LoVo (cell line): Measurements from ENCODE around the gene RALGAPA1.
"Not testable (repeated sequence)": the region's sequence is repeated elsewhere in the genome, so short reads cannot be mapped to it uniquely, and the experiment has no call there.

Experiments
- DNase-seq: peaks from one replicate; pipeline ENCODE4 v3.0.0-alpha.2; 2016; ENCODE audit warnings: low spot score

The RALGAPA1 gene

DNA sequence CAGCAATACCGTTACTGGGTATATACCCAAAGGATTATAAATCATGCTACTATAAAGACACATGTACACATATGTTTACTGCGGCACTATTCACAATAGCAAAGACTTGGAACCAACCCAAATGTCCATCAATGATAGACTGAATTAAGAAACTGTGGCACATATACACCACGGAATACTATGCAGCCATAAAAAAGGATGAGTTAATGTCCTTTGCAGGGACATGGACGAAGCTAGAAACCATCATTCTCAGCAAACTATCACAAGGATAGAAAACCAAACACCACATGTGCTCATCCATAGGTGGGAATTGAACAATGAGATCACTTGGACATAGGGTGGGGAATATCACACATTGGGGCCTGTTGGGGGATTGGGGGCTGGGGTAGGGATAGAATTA, 187.1 kb downstream of the RALGAPA1 start:
- DNase-seq = not testable (repeated sequence)

DNA sequence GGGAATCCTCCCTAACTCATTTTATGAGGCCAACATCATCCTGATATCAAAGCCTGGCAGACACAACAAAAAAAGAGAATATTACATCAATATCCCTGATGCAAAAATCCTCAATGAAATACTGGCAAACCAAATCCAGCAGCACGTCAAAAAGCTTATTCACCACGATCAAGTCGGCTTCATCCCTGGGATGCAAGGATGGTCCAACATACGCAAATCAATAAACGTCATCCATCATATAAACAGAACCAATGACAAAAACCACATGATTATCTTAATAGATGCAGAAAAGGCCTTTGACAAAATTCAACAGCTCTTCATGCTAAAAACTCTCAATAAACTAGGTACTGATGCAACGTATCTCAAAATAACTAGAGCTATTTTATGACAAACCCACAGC, 189.1 kb downstream of the RALGAPA1 start:
- not testable (repeated sequence) for DNase-seq

DNA sequence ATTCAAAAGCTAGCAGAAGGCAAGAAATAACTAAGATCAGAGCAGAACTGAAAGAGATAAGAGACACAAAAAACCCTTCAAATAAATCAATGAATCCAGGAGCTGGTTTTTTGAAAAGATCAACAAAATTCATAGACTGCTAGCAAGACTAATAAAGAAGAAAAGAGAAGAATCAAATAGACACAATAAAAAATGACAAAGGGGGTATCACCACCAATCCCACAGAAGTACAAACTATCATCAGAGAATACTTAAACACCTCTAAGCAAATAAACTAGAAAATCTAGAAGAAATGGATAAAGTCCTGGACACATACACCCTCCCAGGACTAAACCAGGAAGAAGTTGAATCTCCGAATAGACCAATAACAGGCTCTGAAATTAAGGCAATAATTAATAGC, 189.6 kb downstream of the RALGAPA1 start:
- not testable (repeated sequence) for DNase-seq

DNA sequence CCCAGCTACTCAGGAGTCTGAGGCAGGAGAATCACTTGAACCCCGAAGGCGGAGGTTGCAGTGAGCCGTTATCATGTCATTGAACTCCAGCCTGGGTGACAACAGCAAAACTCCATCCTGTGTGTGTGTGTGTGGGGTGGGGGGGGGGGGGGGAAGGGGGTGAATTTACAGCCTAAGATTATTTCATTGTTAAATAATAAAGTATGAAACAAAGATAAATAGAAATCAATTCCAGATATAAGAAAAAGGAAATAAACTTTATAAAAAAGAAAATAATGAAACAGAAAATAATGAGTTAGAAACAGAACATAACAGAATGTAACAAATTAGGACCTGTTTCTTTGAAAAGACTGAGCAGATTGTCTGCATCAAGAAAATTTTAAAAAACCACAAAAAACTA, 191.6 kb downstream of the RALGAPA1 start:
- DNase-seq = no peak

DNA sequence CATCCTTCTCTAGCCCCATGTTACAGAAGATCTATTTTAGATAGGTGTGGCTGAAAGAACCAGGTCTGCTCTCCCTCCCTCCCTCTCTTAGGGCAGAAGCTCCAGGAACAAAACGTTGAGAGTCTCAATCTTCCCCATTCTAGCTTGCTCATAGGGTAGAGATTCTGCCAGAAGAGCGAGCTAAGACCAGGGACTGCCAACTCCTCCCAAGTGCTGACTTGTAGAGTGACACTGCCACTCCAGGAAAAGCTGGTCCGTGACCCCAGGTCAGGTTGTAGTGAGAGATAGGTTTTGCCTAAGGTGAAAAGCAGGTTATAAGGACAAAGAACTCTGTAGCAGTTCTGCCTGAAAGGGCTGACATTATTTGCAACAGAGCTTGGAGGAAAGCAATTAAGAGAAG, 201.7 kb downstream of the RALGAPA1 start:
- no peak for DNase-seq

DNA sequence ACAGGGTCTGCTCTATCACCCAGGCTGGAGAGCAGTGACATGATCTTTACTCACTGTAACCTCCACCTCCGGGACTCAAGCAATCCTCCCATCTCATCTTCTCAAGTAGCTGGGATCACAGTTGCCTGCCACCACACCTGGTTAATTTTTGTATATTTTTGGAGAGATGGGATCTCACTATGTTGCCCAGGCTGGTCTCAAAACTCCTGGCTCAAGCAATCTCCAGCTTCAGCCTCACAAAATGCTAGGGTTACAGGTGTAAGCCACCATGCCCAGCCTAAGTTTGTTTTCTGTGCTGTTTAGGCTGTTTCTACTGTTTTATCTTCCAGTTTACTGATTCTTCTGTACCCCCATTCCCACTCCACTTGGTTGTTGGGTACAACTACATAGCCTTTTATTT, 208.8 kb downstream of the RALGAPA1 start:
- DNase-seq = no peak

DNA sequence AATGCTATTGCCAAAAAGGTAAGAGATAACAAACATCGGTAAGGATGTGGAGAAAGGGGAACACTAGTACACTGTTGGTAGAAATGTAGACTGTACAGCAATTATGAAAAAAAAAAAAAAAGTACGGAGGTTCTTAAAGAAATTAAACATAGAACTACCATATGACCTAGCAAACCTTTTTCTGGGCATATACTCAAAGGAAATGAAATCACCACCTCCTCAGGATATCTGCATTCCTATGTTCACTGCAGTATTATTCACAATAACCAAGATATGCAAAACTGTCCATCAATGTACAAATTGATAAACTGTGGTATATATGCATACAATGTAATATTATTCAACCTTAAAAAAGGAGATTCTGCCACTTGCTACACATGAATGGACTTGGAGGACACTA, 214.5 kb downstream of the RALGAPA1 start:
- DNase-seq = no peak

DNA sequence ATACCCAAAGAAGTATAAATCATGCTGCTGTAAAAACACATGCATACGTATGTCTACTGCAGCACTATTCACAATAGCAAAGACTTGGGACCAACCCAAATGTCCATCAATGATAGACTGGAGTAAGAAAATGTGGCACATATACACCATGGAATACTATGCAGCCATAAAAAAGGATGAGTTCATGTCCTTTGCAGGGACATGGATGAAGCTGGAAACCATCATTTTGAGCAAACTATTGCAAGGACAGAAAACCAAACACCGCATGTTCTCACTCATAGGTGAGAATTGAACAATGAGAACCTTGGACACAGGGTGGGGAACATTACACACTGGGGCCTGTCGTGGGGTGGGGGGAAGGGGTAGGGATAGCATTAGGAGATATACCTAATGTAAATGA, 221.7 kb downstream of the RALGAPA1 start:
- DNase-seq = not testable (repeated sequence)

DNA sequence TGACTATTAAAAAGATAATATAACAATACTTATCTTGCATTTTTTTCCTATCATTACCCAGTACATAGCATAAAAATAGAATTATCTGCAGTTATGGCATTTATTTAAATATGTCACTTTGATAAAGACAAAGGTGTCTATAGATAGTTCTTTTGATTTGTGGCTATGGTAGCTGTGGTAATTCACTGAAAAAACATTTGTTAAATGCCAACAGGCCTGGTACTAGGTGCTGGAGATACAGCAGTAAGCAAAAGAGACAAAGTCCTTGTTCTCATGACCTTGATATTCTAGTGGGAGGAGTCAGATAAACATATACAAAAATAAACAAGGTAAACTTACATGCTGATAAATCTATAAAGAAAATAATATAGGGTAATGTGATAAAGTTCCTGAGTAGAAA, 230.5 kb downstream of the RALGAPA1 start:
- DNase-seq = no peak

DNA sequence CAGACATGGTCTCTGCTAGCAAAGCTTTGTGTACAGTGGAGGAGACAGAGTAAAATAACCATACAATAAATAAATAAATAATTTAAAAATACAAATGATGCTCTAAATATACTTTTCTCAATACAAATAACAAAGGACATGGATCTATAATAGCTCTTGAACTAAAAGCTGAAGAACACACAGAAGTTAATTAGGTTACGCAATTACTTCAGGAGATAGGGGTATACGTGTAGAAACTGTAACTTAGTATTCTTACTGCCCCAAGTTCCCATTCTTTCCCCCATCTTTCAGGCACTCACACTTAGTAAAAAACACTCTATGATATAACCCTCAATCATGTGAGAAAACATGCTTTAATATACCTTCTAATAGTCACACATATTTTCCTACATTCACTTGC, 231.0 kb downstream of the RALGAPA1 start:
- DNase-seq = no peak

DNA sequence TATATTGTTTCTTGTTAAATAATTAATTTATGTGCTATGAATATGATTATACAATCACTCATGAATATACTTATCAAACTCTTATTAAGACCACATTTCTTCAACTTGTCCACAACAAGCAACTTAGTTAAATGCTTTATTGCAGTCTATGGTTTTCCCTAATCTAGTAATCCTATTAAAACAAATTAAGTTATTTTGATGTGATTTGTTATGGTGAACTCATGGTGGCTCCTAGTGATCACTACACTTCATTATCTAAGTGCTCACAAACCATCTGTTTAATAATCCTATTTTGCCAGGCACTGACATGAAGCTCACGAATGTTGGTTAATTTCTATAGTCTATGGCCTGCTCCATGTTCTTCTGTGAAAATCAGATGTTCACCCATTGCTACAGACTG, 232.2 kb downstream of the RALGAPA1 start:
- no peak for DNase-seq

DNA sequence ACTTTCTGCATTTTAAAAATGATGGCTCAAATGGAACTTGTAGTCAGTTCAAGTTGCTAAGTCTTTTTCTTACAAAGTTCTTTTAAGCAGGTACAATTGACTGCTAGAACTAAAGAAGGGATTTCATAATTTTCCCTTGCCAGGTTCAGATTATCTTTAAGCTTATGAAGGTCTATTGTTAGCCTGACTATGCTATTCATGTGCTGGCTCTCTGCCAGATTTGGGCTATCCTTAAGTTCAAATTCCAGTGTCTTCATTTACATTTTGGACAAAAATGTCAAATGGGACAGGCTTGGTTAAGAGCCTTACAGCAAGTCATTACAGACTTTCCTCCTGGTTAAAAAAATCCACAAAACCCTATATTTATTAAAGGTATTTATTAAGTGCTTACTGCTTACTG, 232.8 kb downstream of the RALGAPA1 start:
- DNase-seq = no peak

DNA sequence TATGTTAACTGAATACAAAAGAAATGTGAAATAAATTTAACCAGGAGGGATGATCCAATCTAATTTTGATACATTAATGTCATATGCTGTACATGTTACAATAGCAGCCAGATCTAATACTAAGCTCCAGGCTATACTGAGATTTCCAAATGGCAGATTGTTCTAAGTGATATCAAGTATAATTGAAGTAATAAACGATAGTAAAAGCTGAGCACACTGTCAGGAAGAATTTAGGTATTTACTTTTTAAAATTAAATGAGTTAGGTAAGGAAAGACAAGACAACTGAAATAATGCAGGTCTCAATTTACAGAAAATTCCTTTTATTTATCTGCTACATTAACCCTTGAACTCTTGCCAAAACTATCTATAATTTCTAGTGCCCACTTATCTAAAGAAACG, 235.2 kb downstream of the RALGAPA1 start:
- DNase-seq = no peak

DNA sequence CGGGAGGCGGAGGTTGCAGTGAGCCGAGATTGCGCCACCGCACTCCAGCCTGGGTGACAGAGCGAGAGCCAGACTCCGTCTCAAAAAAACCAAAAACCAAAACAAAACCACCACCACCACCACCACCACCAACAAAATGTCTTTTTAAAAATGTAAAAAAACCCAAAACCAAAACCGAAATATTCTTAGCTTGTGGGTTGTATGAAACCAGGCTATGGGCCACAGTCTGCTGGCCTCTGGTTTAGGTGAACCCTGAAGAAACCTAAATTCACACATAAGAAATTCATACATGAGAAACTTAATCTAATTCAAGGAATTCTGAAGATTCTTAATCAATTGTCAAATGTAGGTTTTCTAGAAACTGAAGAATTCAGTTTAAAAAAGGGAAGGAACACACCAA, 237.5 kb downstream of the RALGAPA1 start:
- no peak for DNase-seq

DNA sequence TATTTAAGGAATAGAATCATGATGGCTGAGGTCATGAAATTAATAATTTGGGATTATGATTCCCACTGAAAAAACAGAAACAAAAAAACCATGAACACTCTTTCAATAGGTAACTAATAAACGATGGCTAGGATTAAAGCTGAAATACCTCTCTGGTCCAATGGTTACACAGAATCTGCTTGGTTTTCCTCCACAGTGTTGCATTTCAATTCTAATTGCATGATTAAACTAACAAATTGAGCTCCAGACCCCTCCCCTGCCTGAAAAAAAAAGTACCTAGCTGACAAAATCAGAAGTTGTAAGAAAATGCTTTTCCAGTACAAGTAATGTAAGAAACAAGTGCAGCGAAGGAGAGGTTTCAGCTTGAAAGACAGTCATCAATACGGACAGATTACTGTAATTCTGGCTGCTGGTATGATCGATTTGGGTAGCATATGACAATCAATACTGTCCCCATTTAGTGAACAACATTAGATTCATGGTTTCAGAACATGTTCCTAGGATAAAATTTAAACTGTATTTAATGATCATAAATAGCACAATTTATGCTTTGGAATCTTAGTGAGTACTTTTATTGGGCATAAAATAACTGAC, 243.1 kb downstream of the RALGAPA1 start:
- no peak for DNase-seq

DNA sequence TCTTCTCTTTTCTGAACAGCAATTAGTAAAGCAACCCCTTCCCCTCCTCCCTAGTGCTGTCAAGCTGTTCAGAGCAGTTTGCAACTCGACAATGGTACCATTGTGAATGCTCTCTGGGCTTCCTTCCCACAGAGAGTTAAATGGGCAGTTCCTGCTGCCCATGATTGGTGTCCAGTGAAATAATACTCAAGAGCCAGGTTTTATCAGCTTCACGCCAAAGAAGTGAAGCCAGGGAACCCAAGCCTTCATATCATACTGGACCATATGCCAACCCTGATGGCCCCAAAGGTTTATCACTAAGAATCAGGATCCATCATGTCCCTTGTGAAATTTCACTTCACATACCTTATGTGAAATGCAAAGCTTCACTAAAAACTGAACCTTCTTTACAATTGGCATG, 250.4 kb downstream of the RALGAPA1 start:
- no peak for DNase-seq

DNA sequence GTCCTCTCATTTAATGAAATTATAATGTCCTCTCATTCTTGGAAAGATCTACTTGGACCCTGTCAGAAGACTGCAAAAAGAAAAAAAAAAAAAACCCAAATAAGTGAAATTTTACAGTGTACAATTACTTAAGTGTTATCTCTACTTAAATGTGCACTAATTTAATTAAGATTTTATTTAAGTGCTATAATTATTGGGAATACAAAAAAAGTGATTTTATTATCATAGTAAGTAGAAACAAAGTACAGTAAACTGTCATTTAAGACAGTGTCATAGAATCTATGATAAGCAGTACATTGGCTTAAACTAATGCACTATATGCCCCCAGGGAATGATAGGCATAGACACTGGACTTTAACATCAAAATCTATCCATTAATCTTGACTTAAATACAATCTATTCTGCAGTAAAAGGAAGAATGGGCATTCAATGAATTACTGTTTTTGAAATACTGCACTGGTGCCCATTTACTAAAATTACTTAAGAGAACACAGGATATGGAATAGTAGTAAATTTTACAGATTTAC, 251.8 kb downstream of the RALGAPA1 start:
- no peak for DNase-seq

DNA sequence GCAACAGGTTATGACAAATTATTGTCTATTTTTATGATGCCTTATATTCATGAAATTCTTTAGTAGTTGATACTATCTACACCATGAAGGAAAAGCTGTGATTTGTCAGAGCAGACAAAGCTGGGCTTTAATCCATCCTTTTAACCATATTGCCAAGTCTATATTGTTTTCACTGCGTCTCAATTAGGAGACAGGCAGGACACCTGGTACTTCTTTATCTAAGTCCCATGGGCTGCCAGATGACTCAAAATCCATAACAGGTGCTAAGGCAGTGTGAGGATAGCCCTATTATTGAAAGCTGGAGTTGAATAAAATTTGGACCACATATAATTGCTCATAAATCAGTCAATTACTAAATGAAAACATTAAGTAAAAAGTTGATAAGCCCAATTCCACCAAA, 252.5 kb downstream of the RALGAPA1 start:
- no peak for DNase-seq

DNA sequence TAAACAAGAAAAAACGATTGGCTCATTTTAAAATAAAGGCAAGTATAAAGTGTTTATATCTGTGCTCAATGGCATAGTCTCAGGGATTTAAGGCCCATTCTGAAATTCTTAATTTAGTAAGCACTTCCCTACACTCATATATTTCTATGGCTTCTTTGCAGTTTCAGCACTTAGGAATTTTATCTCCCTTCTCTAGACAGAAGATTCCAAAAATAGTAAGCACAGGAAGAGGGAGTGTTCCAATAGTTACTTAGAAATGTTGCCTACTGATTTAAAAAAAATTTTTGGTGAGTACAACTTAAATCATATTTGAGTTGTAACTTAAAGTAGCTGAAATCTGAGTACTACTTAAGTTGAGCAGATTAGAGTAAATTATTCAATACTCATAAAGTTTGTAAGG, 255.3 kb downstream of the RALGAPA1 start:
- no peak for DNase-seq

DNA sequence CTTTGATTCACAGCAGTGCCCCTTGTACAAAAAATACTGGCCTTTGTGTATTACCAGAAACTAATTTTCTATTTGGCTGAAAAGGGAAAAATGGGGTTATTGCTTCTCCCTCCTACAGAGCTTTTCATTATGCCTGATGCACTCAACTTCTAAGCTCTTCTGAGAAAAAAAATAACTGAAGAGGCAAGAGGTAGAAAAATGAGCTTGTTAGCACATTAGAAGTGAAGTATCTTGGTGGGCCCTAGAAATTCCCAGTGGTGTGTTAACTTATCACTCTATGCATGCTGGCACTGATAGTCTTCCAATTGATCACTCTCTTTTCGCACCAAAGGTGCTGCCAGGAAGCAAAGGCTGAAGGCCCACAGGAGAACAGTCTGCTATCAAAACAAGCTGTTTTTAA, 258.0 kb downstream of the RALGAPA1 start:
- no peak for DNase-seq

DNA sequence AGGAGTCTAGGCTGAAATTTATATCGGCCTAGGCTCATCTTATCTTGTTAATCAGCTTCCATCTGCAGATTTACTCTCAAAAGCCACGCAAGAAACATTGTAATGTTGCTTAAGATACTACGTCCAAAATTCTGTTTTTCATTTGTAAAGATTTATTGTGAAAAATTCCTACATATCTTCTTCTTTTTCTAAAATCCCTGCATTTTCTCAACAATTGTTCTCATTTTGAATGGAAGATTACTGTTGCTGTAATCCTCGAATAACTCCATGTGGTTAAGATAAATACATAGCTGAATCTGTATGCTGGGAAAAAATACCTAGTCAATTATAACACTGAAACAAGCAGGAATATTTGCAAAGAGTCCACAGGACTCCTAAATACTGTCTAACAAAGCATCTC, 259.5 kb downstream of the RALGAPA1 start:
- no peak for DNase-seq

DNA sequence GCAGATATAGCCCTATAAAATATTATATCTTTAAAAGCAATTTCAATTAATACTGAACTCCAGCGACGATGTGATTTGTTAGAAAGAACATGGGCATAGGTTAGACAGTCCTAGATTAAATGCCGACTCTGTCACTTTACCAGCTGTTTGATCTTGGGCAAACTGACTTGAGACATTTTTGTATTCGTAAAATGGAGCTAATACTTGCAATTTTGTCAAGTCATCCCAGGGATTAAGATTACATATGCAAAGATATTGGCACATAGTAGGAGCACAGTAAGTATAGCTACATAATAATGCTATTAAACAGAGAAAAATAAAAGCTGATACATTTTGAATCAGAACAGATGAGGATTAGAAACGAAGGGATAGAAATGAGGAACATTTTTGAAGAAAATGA, 266.1 kb downstream of the RALGAPA1 start:
- no peak for DNase-seq

DNA sequence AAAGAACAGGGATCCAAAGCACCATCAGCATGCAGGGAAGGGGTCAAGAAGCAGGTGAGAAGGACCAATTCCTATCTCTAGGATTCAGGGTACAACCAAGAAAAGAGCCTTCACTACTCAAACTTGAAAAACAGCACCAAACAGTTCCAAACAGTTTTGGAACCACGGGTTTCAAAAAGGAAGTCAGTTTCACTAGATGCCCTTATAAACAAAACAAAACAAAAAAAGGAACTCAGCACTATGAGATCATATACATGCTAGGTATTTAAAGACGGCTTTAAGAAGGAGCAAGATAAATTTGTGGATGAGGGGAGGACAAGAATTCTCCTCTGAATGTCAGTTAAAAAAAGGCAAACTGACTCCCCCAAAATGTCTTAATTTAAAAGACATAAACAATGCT, 269.1 kb downstream of the RALGAPA1 start:
- DNase-seq = no peak

DNA sequence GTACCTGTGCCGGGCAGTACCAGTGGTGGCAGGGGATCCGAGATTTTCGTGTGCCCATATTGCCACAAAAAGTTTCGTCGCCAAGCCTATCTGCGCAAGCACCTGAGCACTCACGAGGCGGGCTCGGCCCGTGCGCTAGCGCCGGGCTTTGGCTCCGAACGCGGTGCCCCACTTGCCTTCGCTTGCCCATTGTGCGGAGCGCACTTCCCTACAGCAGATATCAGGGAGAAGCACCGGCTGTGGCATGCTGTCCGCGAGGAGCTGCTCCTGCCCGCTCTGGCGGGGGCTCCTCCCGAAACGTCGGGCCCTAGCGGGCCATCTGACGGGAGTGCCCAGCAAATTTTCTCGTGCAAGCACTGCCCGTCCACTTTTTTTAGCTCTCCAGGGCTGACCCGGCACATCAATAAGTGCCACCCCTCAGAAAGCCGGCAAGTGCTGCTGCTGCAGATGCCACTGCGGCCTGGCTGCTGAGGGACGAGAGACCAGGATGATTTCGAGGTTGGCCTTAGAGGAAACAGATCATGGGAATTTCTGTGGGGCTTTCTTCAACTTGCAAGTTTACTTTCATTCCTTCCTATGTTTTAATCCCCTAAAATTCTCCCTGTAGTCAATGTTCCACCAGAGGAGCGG, 273.5 kb downstream of the RALGAPA1 start:
- no peak for DNase-seq
